HG03039 (cell line): ENCODE data around the gene GPR160.
A peak's percentile ranks its signal among the peaks of the same experiment; 100 is the strongest.
"Not testable (repeated sequence)": the region's sequence is repeated elsewhere in the genome, so short reads cannot be mapped to it uniquely, and the experiment has no call there.

Experiments
- ATAC-seq: cut with Tn5 transposase; IDR thresholded peaks from one replicate; pipeline ENCODE4 v1.9.1; 2021; ENCODE audit warnings: mild to moderate bottlenecking, moderate library complexity; ENCODE audit not compliant: unreplicated experiment

Gene GPR160

GRCh38 chr3:170109579-170110293 is 71.9 kb downstream of the GPR160 start:
- no peak for ATAC-seq

DNA sequence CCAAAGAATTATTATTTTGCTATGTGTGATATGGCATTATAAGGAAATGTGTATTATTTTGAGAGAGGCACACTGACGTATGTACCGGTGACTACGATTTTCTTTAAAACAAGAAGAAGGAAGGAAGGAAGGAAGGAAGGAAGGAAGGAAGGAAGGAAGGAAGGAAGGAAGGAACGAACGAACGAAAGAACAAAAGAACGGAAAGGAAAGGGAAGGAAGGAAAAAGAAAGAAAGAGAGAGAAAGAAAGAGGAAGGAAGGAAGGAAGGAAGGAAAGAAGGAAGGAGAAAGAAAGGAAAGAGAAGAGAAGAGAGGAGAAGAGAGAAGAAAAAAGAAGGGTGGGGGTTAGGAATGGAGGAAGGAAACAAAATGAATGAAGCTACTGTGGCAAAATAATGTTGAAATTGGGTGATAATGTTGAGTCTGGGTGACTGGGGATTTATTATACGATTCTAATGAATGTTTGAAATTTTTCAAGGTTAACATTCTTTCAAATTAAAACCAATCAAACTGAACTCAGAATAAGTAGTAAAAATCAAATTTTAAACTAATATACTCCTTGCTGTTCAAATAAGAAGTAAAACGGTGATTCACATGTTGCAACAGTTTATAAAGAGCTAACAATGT is 73.5 kb downstream of the GPR160 start:
- ATAC-seq: no peak

DNA sequence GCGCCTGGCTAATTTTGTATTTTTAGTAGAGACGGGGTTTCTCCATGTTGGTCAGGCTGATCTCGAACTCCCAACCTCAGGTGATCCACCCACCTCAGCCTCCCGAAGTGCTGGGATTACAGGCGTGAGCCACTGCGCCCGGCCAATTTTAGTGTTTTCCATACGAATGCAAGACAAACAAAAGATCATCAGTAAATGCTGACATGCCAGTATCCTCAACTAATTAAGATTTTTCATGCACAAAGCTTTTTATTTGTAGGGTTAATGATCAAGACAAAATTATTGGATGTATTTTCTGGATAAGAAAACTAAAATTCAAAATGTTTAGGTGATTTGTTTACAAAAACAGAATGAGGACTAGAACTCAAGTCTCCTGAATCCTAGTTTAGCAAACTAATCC is 76.4 kb downstream of the GPR160 start:
- ATAC-seq: not testable (repeated sequence)

DNA sequence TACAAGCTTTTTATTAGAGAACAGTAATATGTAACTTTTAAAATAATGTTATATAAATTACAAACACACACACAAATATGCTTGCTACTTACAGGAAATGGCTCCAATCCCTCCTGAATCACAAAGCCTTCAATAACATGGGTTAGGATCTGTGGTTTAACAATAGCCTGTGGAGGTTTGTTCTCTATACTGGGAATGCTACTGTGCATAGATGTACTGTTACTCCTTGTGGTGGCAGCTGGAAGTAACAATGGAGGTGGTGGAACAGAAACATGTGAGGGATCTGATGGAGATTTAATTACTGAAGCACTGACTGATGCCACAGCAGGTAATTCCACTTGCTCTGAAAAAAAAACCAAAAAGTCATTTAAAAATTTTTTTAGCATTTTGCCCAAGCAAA is 79.3 kb downstream of the GPR160 start:
- no peak for ATAC-seq

DNA sequence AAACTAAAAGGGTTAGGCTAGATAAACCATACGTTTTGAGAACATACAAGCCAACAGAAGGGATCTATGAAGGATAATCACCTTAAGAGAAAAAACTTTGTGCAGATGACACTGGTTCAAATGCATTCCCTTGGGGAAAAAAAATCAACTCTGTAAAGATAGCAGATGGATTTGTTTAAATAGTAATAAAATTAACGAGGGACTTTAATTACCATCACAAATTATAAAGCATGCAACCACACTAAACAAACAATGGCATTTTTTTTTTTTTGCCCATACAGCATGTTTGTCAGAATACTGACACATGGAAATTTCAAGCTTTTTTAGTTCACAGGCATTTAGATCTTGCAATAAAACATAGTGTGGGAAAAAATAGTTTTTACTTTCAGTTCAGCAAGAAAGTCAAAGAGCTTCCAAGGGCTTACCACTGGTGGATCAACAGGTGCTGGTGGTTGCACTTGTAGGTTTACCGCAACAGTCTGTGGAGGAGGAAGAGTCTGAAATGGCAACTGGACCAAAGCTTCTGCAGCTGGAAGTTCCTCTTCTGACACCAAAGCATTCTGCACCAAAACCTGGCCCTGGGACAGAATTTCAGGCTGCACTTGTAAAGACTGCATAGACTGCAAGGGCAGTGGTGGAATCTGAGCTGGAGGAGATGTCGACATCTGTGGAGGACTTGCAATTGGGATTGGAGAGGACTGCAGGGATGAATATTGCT is 90.6 kb downstream of the GPR160 start:
- ATAC-seq: peak; percentile 81

- ATAC-seq: peak; percentile 60
These were observed 91.2 kb downstream of the GPR160 start for GRCh38 chr3:170128977-170129431.

GRCh38 chr3:170130532-170130931 is 92.7 kb downstream of the GPR160 start:
- no peak for ATAC-seq

GRCh38 chr3:170132335-170132734 is 94.5 kb downstream of the GPR160 start:
- ATAC-seq: no peak
